HEK293 (cell line): ENCODE results near the gene COA8.

Source experiments
- CTCF ChIA-PET: fragments of 350-600 bp; formaldehyde crosslinking; extraction: SDS; loops from one replicate; lab custom pipeline; 2021; ENCODE audit warnings: antibody characterized with exemption; lab: Yijun Ruan, JAX
- POLR2A ChIA-PET: fragments of 300-600 bp; formaldehyde crosslinking; extraction: SDS; loops from one replicate; lab custom pipeline; 2020; ENCODE audit warnings: antibody characterized with exemption, inconsistent platforms; lab: Yijun Ruan, JAX
- H3K27ac ChIP-seq: fragments of 200-500 bp; sonication (Bioruptor generic); 2 replicates; pipeline ENCODE4 v1.5.1; 2014; ENCODE audit warnings: low read depth, low read length, control low read depth, inconsistent platforms; ENCODE audit errors: extremely low read depth
- H3K36me3 ChIP-seq, 2 experiments: fragments of 200-500 bp in 1 of 2; sonication (Bioruptor generic) in 1 of 2; 1 replicate in 1 of 2; 2 replicates in 1 of 2; pipeline ENCODE4 v1.5.1; 2014 to 2017; ENCODE audit warnings: inconsistent platforms in 2 of 2, low read length in 2 of 2; ENCODE audit not compliant: control insufficient read depth in 2 of 2, insufficient read depth in 1 of 2
- H3K4me1 ChIP-seq: fragments of 200-500 bp; sonication (Bioruptor generic); 2 replicates; pipeline ENCODE4 v1.5.1; 2014; ENCODE audit warnings: mild to moderate bottlenecking, low read length, inconsistent platforms; ENCODE audit not compliant: control insufficient read depth, insufficient read depth
- H3K4me3 ChIP-seq: 2 replicates; pipeline ENCODE4 v1.5.1; 2011; ENCODE audit warnings: low read depth, mild to moderate bottlenecking, control low read depth, low read length, moderate library complexity
- H3K9me3 ChIP-seq: fragments of 200-500 bp; sonication (Bioruptor generic); 2 replicates; pipeline ENCODE4 v1.5.1; 2014; ENCODE audit warnings: low read depth, low read length, inconsistent platforms; ENCODE audit not compliant: control insufficient read depth, insufficient read depth
- GLI4 ChIP-seq: fragments of 450-650 bp; formaldehyde crosslinking; IDR thresholded peaks from 2 replicates; pipeline ENCODE4 v1.5.1; 2016; ENCODE audit warnings: missing biosample characterization, missing genetic modification characterization
- KLF16 ChIP-seq: fragments of 450-650 bp; formaldehyde crosslinking; IDR thresholded peaks from 2 replicates; pipeline ENCODE4 v1.5.1; 2017; ENCODE audit warnings: missing biosample characterization, missing genetic modification characterization
- PRDM2 ChIP-seq: fragments of 450-650 bp; formaldehyde crosslinking; IDR thresholded peaks from 2 replicates; pipeline ENCODE4 v1.5.1; 2016; ENCODE audit warnings: missing biosample characterization, missing genetic modification characterization, borderline replicate concordance
- SALL2 ChIP-seq: fragments of 450-650 bp; formaldehyde crosslinking; IDR thresholded peaks from 2 replicates; pipeline ENCODE4 v1.5.0; 2017; ENCODE audit warnings: missing biosample characterization, mild to moderate bottlenecking, missing genetic modification characterization, borderline replicate concordance
- SCRT2 ChIP-seq: fragments of 450-650 bp; formaldehyde crosslinking; IDR thresholded peaks from 2 replicates; pipeline ENCODE4 v1.5.1; 2016; ENCODE audit warnings: missing biosample characterization, missing genetic modification characterization
- SETDB1 ChIP-seq: IDR thresholded peaks from one replicate; pipeline ENCODE4 v1.6.1; 2017; ENCODE audit warnings: mild to moderate bottlenecking, low read length, moderate library complexity, mixed read lengths; ENCODE audit not compliant: insufficient read length
- SP7 ChIP-seq: fragments of 450-650 bp; formaldehyde crosslinking; IDR thresholded peaks from 2 replicates; pipeline ENCODE4 v1.5.1; 2016; ENCODE audit warnings: missing biosample characterization, missing genetic modification characterization
- WT1 ChIP-seq: fragments of 450-650 bp; formaldehyde crosslinking; IDR thresholded peaks from 2 replicates; pipeline ENCODE4 v1.5.1; 2016; ENCODE audit warnings: missing biosample characterization, missing genetic modification characterization
- ZFP3 ChIP-seq: fragments of 450-650 bp; formaldehyde crosslinking; IDR thresholded peaks from 2 replicates; pipeline ENCODE4 v1.5.1; 2016; ENCODE audit warnings: low read depth, missing biosample characterization, missing genetic modification characterization
- ZNF10 ChIP-seq: fragments of 450-650 bp; formaldehyde crosslinking; IDR thresholded peaks from 2 replicates; pipeline ENCODE4 v1.5.1; 2017; ENCODE audit warnings: missing biosample characterization, missing genetic modification characterization
- ZNF114 ChIP-seq: fragments of 450-650 bp; formaldehyde crosslinking; IDR thresholded peaks from 2 replicates; pipeline ENCODE4 v1.5.0; 2017; ENCODE audit warnings: missing biosample characterization, missing genetic modification characterization
- ZNF132 ChIP-seq: fragments of 450-650 bp; formaldehyde crosslinking; IDR thresholded peaks from 2 replicates; pipeline ENCODE4 v1.5.1; 2017; ENCODE audit warnings: missing biosample characterization, missing genetic modification characterization, borderline replicate concordance
- ZNF146 ChIP-seq: fragments of 450-650 bp; formaldehyde crosslinking; IDR thresholded peaks from 2 replicates; pipeline ENCODE4 v1.5.1; 2016; ENCODE audit warnings: missing biosample characterization, missing genetic modification characterization
- ZNF280D ChIP-seq: fragments of 450-650 bp; formaldehyde crosslinking; IDR thresholded peaks from 2 replicates; pipeline ENCODE4 v1.5.1; 2016; ENCODE audit warnings: missing biosample characterization, missing genetic modification characterization
- ZNF311 ChIP-seq: fragments of 450-650 bp; formaldehyde crosslinking; IDR thresholded peaks from 2 replicates; pipeline ENCODE4 v1.5.1; 2017; ENCODE audit warnings: missing biosample characterization, missing genetic modification characterization, borderline replicate concordance
- ZNF341 ChIP-seq: fragments of 450-650 bp; formaldehyde crosslinking; IDR thresholded peaks from 2 replicates; pipeline ENCODE4; 2016; ENCODE audit warnings: low read depth, missing biosample characterization, missing genetic modification characterization
- ZNF350 ChIP-seq: fragments of 450-650 bp; formaldehyde crosslinking; IDR thresholded peaks from 2 replicates; pipeline ENCODE4 v1.5.0; 2017; ENCODE audit warnings: missing biosample characterization, mild to moderate bottlenecking, missing genetic modification characterization
- ZNF391 ChIP-seq: fragments of 450-650 bp; formaldehyde crosslinking; IDR thresholded peaks from 2 replicates; pipeline ENCODE4 v1.5.1; 2016; ENCODE audit warnings: low read depth, missing biosample characterization, missing genetic modification characterization, borderline replicate concordance
- ZNF521 ChIP-seq: fragments of 450-650 bp; formaldehyde crosslinking; IDR thresholded peaks from 2 replicates; pipeline ENCODE4 v1.5.1; 2017; ENCODE audit warnings: missing biosample characterization, mild to moderate bottlenecking, missing genetic modification characterization
- ZNF544 ChIP-seq: fragments of 450-650 bp; formaldehyde crosslinking; IDR thresholded peaks from 2 replicates; pipeline ENCODE4 v1.5.0; 2017; ENCODE audit warnings: missing biosample characterization, missing genetic modification characterization
- ZNF585B ChIP-seq: fragments of 450-650 bp; formaldehyde crosslinking; IDR thresholded peaks from 2 replicates; pipeline ENCODE4 v1.5.1; 2016; ENCODE audit warnings: missing biosample characterization, missing genetic modification characterization
- ZNF629 ChIP-seq: fragments of 450-650 bp; formaldehyde crosslinking; IDR thresholded peaks from 2 replicates; pipeline ENCODE4 v1.5.1; 2017; ENCODE audit warnings: missing biosample characterization, missing genetic modification characterization
- ZNF792 ChIP-seq: fragments of 450-650 bp; formaldehyde crosslinking; IDR thresholded peaks from 2 replicates; pipeline ENCODE4 v1.5.1; 2016; ENCODE audit warnings: missing biosample characterization, missing genetic modification characterization
- ZSCAN18 ChIP-seq: fragments of 450-650 bp; formaldehyde crosslinking; IDR thresholded peaks from 2 replicates; pipeline ENCODE4 v1.5.1; 2016; ENCODE audit warnings: missing biosample characterization, missing genetic modification characterization
- ZSCAN23 ChIP-seq: fragments of 450-650 bp; formaldehyde crosslinking; IDR thresholded peaks from 2 replicates; pipeline ENCODE4 v1.5.1; 2016; ENCODE audit warnings: missing biosample characterization, missing genetic modification characterization
- ZSCAN30 ChIP-seq: fragments of 450-650 bp; IDR thresholded peaks from 2 replicates; pipeline ENCODE4 v1.5.1; 2018; ENCODE audit warnings: missing biosample characterization, mild to moderate bottlenecking, missing genetic modification characterization, moderate library complexity
- TF ChIP-seq, protein P1 (sequence below): fragments of 450-650 bp; formaldehyde crosslinking; IDR thresholded peaks from 2 replicates; pipeline ENCODE4 v1.5.1; 2016; ENCODE audit warnings: missing biosample characterization, missing genetic modification characterization, low read depth

Gene COA8

GRCh38 chr14:103624860-103625259 lies 62.1 kb downstream of the COA8 start:
- H3K36me3 ChIP-seq = no peaks in the 10 kb centered on the region
- no peaks in the 10 kb centered on the region for H3K9me3 ChIP-seq
- H3K27ac ChIP-seq = no peak overlapping the region
- ChIA-PET POLR2A (no interaction called here), CTCF (no interaction called here)
- H3K4me3 ChIP-seq = no peak overlapping the region
- no peaks in the 10 kb centered on the region for H3K4me1 ChIP-seq
- no peak for TF ChIP-seq ZNF521 (tag by site-specific recombination)
- no peak for TF ChIP-seq ZSCAN23 (tag by site-specific recombination)
- TF ChIP-seq ZNF391 (tag by site-specific recombination) = no peak
- no peak for TF ChIP-seq ZNF280D (tag by site-specific recombination)
- TF ChIP-seq SP7 (tag by site-specific recombination) = no peak
- TF ChIP-seq PRDM2 = no peak
- no peak for TF ChIP-seq ZNF350
- TF ChIP-seq ZNF10 (tag by site-specific recombination) = no peak
- no peak for TF ChIP-seq ZNF132 (tag by site-specific recombination)
- TF ChIP-seq SALL2 = no peak
- no peak for TF ChIP-seq ZNF146
- no peak for TF ChIP-seq ZSCAN30
- TF ChIP-seq KLF16 (tag by site-specific recombination) = no peak
- TF ChIP-seq, protein P1, sequence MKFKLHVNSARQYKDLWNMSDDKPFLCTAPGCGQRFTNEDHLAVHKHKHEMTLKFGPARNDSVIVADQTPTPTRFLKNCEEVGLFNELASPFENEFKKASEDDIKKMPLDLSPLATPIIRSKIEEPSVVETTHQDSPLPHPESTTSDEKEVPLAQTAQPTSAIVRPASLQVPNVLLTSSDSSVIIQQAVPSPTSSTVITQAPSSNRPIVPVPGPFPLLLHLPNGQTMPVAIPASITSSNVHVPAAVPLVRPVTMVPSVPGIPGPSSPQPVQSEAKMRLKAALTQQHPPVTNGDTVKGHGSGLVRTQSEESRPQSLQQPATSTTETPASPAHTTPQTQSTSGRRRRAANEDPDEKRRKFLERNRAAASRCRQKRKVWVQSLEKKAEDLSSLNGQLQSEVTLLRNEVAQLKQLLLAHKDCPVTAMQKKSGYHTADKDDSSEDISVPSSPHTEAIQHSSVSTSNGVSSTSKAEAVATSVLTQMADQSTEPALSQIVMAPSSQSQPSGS = no peak
- no peak for TF ChIP-seq ZNF585B
- peak; percentile 72 for TF ChIP-seq ZNF341
- TF ChIP-seq GLI4 (tag by site-specific recombination) = no peak
- no peak for TF ChIP-seq ZFP3 (tag by site-specific recombination)
- no peak for TF ChIP-seq ZNF792 (tag by site-specific recombination)
- TF ChIP-seq SCRT2 (tag by site-specific recombination) = 0 out of 2 replicates have a peak, but pooled peaks have one; percentile 15
- TF ChIP-seq ZNF114 (tag by site-specific recombination) = no peak
- TF ChIP-seq WT1 (tag by site-specific recombination) = no peak
- TF ChIP-seq SETDB1 = no peak
- no peak for TF ChIP-seq ZNF311 (tag by site-specific recombination)
- no peak for TF ChIP-seq ZNF544
- no peak for TF ChIP-seq ZNF629 (tag by site-specific recombination)
- TF ChIP-seq ZSCAN18 (tag by site-specific recombination) = no peak
